H9 (cell line): ENCODE results near the gene ASS1. TPM values are rescaled to one million over a fixed set of nuclear protein-coding genes. Genes with fewer than 3 reads are reported as not detected.

Experiments used
- DNase-seq: peaks from one replicate; pipeline ENCODE4 v3.0.0-alpha.2; 2017
- H2AFZ ChIP-seq: one replicate; pipeline ENCODE4 v1.6.1; 2013; ENCODE audit warnings: mild to moderate bottlenecking, low read length, control low read depth, moderate library complexity
- H2AK5ac ChIP-seq: 2 replicates; pipeline ENCODE4 v1.6.1; 2013; ENCODE audit warnings: low read length, control low read depth, mixed read lengths; ENCODE audit not compliant: insufficient read length
- H2BK120ac ChIP-seq: one replicate; pipeline ENCODE4 v1.6.1; 2013; ENCODE audit warnings: low read depth, mild to moderate bottlenecking, low read length, control low read depth, inconsistent platforms; ENCODE audit not compliant: poor library complexity, severe bottlenecking
- H2BK12ac ChIP-seq: 2 replicates; pipeline ENCODE4 v1.6.1; 2013; ENCODE audit warnings: low read length, control low read depth, mixed read lengths, low read depth; ENCODE audit not compliant: insufficient read length
- H2BK15ac ChIP-seq: 2 replicates; pipeline ENCODE4 v1.6.1; 2013; ENCODE audit warnings: low read depth, low read length, control low read depth
- H2BK20ac ChIP-seq: one replicate; pipeline ENCODE4 v1.6.1; 2013; ENCODE audit warnings: low read depth, mild to moderate bottlenecking, low read length, control low read depth, inconsistent platforms; ENCODE audit not compliant: poor library complexity, severe bottlenecking
- H2BK5ac ChIP-seq: 2 replicates; pipeline ENCODE4 v1.6.1; 2013; ENCODE audit warnings: low read length, control low read depth, mixed read lengths; ENCODE audit not compliant: insufficient read length
- H3K14ac ChIP-seq: 2 replicates; pipeline ENCODE4 v1.6.1; 2013; ENCODE audit warnings: low read length, control low read depth; ENCODE audit not compliant: insufficient read depth
- H3K18ac ChIP-seq: 2 replicates; pipeline ENCODE4 v1.6.1; 2013; ENCODE audit warnings: low read depth, mild to moderate bottlenecking, mixed read lengths, low read length, control low read depth; ENCODE audit not compliant: insufficient read length
- H3K23ac ChIP-seq: 2 replicates; pipeline ENCODE4 v1.6.1; 2013; ENCODE audit warnings: low read length, control low read depth, mixed read lengths, low read depth; ENCODE audit not compliant: insufficient read length
- H3K23me2 ChIP-seq: 2 replicates; pipeline ENCODE4 v1.6.1; 2013; ENCODE audit warnings: low read depth, mild to moderate bottlenecking, mixed read lengths, low read length, control low read depth; ENCODE audit not compliant: insufficient read length, poor library complexity, severe bottlenecking
- H3K27ac ChIP-seq: 2 replicates; pipeline ENCODE4 v1.5.1; 2013; ENCODE audit warnings: low read length, control low read depth, mixed read lengths, low read depth; ENCODE audit not compliant: insufficient read length
- H3K27me3 ChIP-seq: 2 replicates; pipeline ENCODE4 v1.6.1; 2013; ENCODE audit warnings: low read length, control low read depth, inconsistent platforms; ENCODE audit not compliant: insufficient read depth
- H3K4ac ChIP-seq: 2 replicates; pipeline ENCODE4 v1.6.1; 2013; ENCODE audit warnings: low read depth, mild to moderate bottlenecking, control low read depth, inconsistent platforms, low read length, moderate library complexity
- H3K4me1 ChIP-seq: 2 replicates; pipeline ENCODE4 v1.6.1; 2013; ENCODE audit warnings: low read length, control low read depth, inconsistent platforms; ENCODE audit not compliant: insufficient read depth
- H3K4me2 ChIP-seq: 2 replicates; pipeline ENCODE4 v1.6.1; 2013; ENCODE audit warnings: low read length, control low read depth, mixed read lengths; ENCODE audit not compliant: insufficient read length, insufficient read depth
- H3K56ac ChIP-seq: 2 replicates; pipeline ENCODE4 v1.6.1; 2013; ENCODE audit warnings: low read depth, mild to moderate bottlenecking, mixed read lengths, low read length, control low read depth; ENCODE audit not compliant: insufficient read length
- H3K79me1 ChIP-seq: 2 replicates; pipeline ENCODE4 v1.6.1; 2013; ENCODE audit warnings: low read depth, mild to moderate bottlenecking, moderate library complexity, low read length, control low read depth, inconsistent platforms; ENCODE audit not compliant: insufficient read depth, poor library complexity, severe bottlenecking
- H3K79me2 ChIP-seq: 2 replicates; pipeline ENCODE4 v1.6.1; 2013; ENCODE audit warnings: low read length, control low read depth, inconsistent platforms; ENCODE audit not compliant: insufficient read depth
- H3K9ac ChIP-seq: 2 replicates; pipeline ENCODE4 v1.6.1; 2013; ENCODE audit warnings: low read length, control low read depth, mixed read lengths; ENCODE audit not compliant: insufficient read length; ENCODE audit errors: extremely low read depth
- H3K9me3 ChIP-seq: one replicate; pipeline ENCODE4 v1.6.1; 2013; ENCODE audit warnings: low read depth, low read length, inconsistent platforms; ENCODE audit not compliant: control insufficient read depth
- H3T11ph ChIP-seq: one replicate; pipeline ENCODE4 v1.6.1; 2013; ENCODE audit warnings: mild to moderate bottlenecking, low read length, control low read depth, inconsistent platforms
- H4K20me1 ChIP-seq: one replicate; pipeline ENCODE4 v1.6.1; 2013; ENCODE audit not compliant: control insufficient read depth, insufficient read length, insufficient read depth
- H4K5ac ChIP-seq: 2 replicates; pipeline ENCODE4 v1.6.1; 2013; ENCODE audit warnings: low read depth, mild to moderate bottlenecking, mixed read lengths, low read length, control low read depth; ENCODE audit not compliant: insufficient read length
- H4K8ac ChIP-seq: replicated peaks from 2 replicates; pipeline ENCODE4 v1.6.1; 2013; ENCODE audit warnings: low read length, control low read depth, mixed read lengths, low read depth; ENCODE audit not compliant: insufficient read length
- H4K91ac ChIP-seq: 2 replicates; pipeline ENCODE4 v1.6.1; 2013; ENCODE audit warnings: low read depth, mild to moderate bottlenecking, moderate library complexity, mixed read lengths, low read length, control low read depth; ENCODE audit not compliant: insufficient read length
- H3K27ac Mint-ChIP-seq, 3 experiments: 2 replicates in 2 of 3; 3 replicates in 1 of 3; pipeline ENCODE4 v1.8.0; 2020 to 2021; ENCODE audit warnings: mixed read lengths in 3 of 3, mild to moderate bottlenecking in 1 of 3, moderate library complexity in 1 of 3
- H3K27me3 Mint-ChIP-seq: 2 replicates; pipeline ENCODE4 v1.8.0; 2021; ENCODE audit warnings: low read depth, mild to moderate bottlenecking, moderate library complexity, mixed read lengths
- H3K36me3 Mint-ChIP-seq, 3 experiments: 2 replicates in 2 of 3; 3 replicates in 1 of 3; pipeline ENCODE4 v1.8.0; 2020 to 2021; ENCODE audit warnings: low read depth in 3 of 3, mixed read lengths in 3 of 3; ENCODE audit not compliant: insufficient read depth in 1 of 3
- H3K4me1 Mint-ChIP-seq, 2 experiments: 2 replicates each; pipeline ENCODE4 v1.8.0; 2020; ENCODE audit warnings: mixed read lengths in 2 of 2
- H3K4me3 Mint-ChIP-seq, 2 experiments: 2 replicates in 1 of 2; 3 replicates in 1 of 2; pipeline ENCODE4 v1.8.0; 2020 to 2021; ENCODE audit warnings: mild to moderate bottlenecking in 2 of 2, mixed read lengths in 2 of 2, moderate library complexity in 1 of 2
- H3K9me3 Mint-ChIP-seq, 2 experiments: 2 replicates in 1 of 2; 3 replicates in 1 of 2; pipeline ENCODE4 v1.8.0; 2020; ENCODE audit warnings: mild to moderate bottlenecking in 2 of 2, mixed read lengths in 2 of 2, moderate library complexity in 1 of 2
- WGBS: extraction: QIAGEN DNeasy Blood & Tissue Kit; methylation state at CpG from one replicate; pipeline ENCODE4 v1.1.7; 2013; ENCODE audit warnings: missing lambda C conversion rate, low lambda C conversion rate, mixed read lengths; ENCODE audit not compliant: insufficient read length; ENCODE audit errors: extremely low coverage; 5-methylcytosine and 5-hydroxymethylcytosine counted together
- total RNA-seq: library from RNA; stranded (reverse); gene quantifications from 2 replicates; pipeline ENCODE4 v1.2.1, GENCODE V29; 2021
- TF ChIP-seq, protein P1 (sequence below): fragments of 200-600 bp; sonication (generic); conservative IDR thresholded peaks from 3 replicates; pipeline ENCODE4 v1.8.0; 2021; ENCODE audit warnings: antibody characterized with exemption, mild to moderate bottlenecking

The ASS1 gene
- total RNA-seq, 1 experiment from 2014 or later, result 118 TPM

DNA sequence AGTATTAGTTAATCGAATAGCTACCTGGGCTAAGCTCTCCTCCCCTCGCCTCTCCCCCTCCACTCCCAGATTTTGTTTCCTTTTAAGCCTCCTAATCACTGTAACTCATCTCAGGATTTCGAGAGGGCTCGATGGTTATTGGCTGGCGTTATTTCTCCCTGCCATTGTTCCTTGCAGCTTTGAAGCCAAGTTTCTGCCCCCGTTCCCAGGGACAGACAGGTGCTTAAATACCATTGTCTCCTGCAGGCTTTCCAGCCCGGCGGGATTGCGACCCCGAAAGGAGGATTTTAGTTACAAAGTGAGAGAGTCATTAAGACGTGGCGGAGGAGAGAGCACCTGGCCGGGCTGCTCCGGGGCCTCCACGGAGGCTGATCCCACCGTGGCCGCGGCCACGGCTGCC lies 46.2 kb downstream of the ASS1 start:
- Histone ChIP-seq H4K8ac (peak overlapping the region; percentile 40), H3K23ac (no peak overlapping the region), H3K14ac (no peak overlapping the region), H2BK12ac (no peak overlapping the region), H2AK5ac (no peak overlapping the region), H3K27ac (no peak overlapping the region), H3T11ph (no peak overlapping the region), H3K27me3 (no peaks in the 10 kb centered on the region), H3K23me2 (no peaks in the 10 kb centered on the region), H3K18ac (no peak overlapping the region), H3K4me1 (no peaks in the 10 kb centered on the region), H3K56ac (no peak overlapping the region), H4K91ac (no peak overlapping the region), H2AFZ (no peak overlapping the region), H3K79me2 (no peaks in the 10 kb centered on the region), H3K4ac (no peak overlapping the region), H4K5ac (no peak overlapping the region), H2BK20ac (no peak overlapping the region), H3K9me3 (peaks cover 6% of the 10 kb centered on the region), H3K4me2 (no peak overlapping the region), H2BK120ac (no peak overlapping the region), H3K9ac (no peak overlapping the region), H3K79me1 (no peaks in the 10 kb centered on the region), H4K20me1 (peaks cover 3% of the 10 kb centered on the region), H2BK5ac (no peak overlapping the region), H2BK15ac (peak overlapping the region; percentile 12; the same call in 1 of the 2 replicates)
- no peak for DNase-seq
- TF ChIP-seq, protein P1, sequence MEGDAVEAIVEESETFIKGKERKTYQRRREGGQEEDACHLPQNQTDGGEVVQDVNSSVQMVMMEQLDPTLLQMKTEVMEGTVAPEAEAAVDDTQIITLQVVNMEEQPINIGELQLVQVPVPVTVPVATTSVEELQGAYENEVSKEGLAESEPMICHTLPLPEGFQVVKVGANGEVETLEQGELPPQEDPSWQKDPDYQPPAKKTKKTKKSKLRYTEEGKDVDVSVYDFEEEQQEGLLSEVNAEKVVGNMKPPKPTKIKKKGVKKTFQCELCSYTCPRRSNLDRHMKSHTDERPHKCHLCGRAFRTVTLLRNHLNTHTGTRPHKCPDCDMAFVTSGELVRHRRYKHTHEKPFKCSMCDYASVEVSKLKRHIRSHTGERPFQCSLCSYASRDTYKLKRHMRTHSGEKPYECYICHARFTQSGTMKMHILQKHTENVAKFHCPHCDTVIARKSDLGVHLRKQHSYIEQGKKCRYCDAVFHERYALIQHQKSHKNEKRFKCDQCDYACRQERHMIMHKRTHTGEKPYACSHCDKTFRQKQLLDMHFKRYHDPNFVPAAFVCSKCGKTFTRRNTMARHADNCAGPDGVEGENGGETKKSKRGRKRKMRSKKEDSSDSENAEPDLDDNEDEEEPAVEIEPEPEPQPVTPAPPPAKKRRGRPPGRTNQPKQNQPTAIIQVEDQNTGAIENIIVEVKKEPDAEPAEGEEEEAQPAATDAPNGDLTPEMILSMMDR, result no peak
- peaks cover 5 to 6% of the 10 kb centered on the region in 2 experiments; a peak in 4 of 5 replicates for H3K9me3 Mint-ChIP-seq
- no peaks in the 10 kb centered on the region; the same call in 1 of the 2 replicates for H3K27me3 Mint-ChIP-seq
- peak overlapping the region in 1 of 3 experiments; percentile 69; a peak in 2 of 7 replicates for H3K27ac Mint-ChIP-seq
- WGBS, result no CpG with 5 or more reads among the region's 19 CpGs
- peaks cover 0 to 10% of the 10 kb centered on the region in 2 experiments; a peak in 1 of 4 replicates for H3K4me1 Mint-ChIP-seq
- H3K36me3 Mint-ChIP-seq, result peaks cover 19 to 52% (median 42%) of the 10 kb centered on the region in 3 experiments
- H3K4me3 Mint-ChIP-seq, result no peak overlapping the region
